IMR-90 (cell line): ENCODE data around the gene ZNF608. TPM values are rescaled to one million over a fixed set of nuclear protein-coding genes. Genes with fewer than 3 reads are reported as not detected.

Source experiments
- ATAC-seq: fragments of 200-7000 bp; cut with Tn5 transposase; 2 replicates; pipeline ENCODE4 v1.9.1; 2020; ENCODE audit warnings: low read depth, mild to moderate bottlenecking, moderate library complexity
- BruUV-seq: library from RNA; stranded (reverse); fragments of 400-500 nt; replicated peaks from 2 replicates; lab custom pipeline; 2021; lab: Mats Ljungman, UMichigan
- CTCF ChIA-PET: fragments of 300-600 bp; formaldehyde crosslinking; extraction: SDS; loops from one replicate; lab custom pipeline; 2021; ENCODE audit warnings: antibody characterized with exemption; lab: Yijun Ruan, JAX
- POLR2A ChIA-PET: fragments of 300-600 bp; sonication (Branson Sonifier 250); formaldehyde crosslinking; loops from one replicate; lab custom pipeline; 2022; ENCODE audit warnings: antibody characterized with exemption; ENCODE audit not compliant: unreplicated experiment; lab: Charles Lee
- DNase-seq: peaks from one replicate; pipeline ENCODE4 v3.0.0; 2013
- H2AFZ ChIP-seq: replicated peaks from 2 replicates; pipeline ENCODE3; 2013; ENCODE audit warnings: low read length, mild to moderate bottlenecking; ENCODE audit not compliant: poor library complexity
- H2AK5ac ChIP-seq: 2 replicates; pipeline ENCODE4 v1.6.1; 2013; ENCODE audit warnings: low read depth, low read length, inconsistent platforms
- H2AK9ac ChIP-seq: replicated peaks from 2 replicates; pipeline ENCODE3; 2013; ENCODE audit warnings: mild to moderate bottlenecking, low read depth, low read length, moderate library complexity; ENCODE audit not compliant: poor library complexity
- H2BK120ac ChIP-seq: 2 replicates; pipeline ENCODE4 v1.6.1; 2013; ENCODE audit warnings: low read depth, low read length, inconsistent platforms
- H2BK15ac ChIP-seq: 3 replicates; pipeline ENCODE4 v1.6.1; 2013; ENCODE audit warnings: low read depth, low read length, inconsistent platforms
- H2BK20ac ChIP-seq: 2 replicates; pipeline ENCODE4 v1.6.1; 2013; ENCODE audit warnings: low read depth, mild to moderate bottlenecking, inconsistent platforms, low read length, moderate library complexity
- H2BK5ac ChIP-seq: 2 replicates; pipeline ENCODE4 v1.6.1; 2013; ENCODE audit warnings: mild to moderate bottlenecking, low read depth, low read length, inconsistent platforms; ENCODE audit not compliant: poor library complexity, severe bottlenecking
- H3K14ac ChIP-seq: replicated peaks from 2 replicates; pipeline ENCODE4 v1.6.1; 2013; ENCODE audit warnings: low read depth, low read length, inconsistent platforms
- H3K18ac ChIP-seq: 2 replicates; pipeline ENCODE4 v1.6.1; 2013; ENCODE audit warnings: low read depth, low read length, control low read depth
- H3K23ac ChIP-seq: 2 replicates; pipeline ENCODE4 v1.6.1; 2013; ENCODE audit warnings: low read depth, low read length, inconsistent platforms
- H3K27ac ChIP-seq: 2 replicates; pipeline ENCODE4 v1.5.1; 2013; ENCODE audit warnings: mild to moderate bottlenecking, control low read depth, low read length; ENCODE audit not compliant: insufficient read depth
- H3K27me3 ChIP-seq: 2 replicates; pipeline ENCODE4 v1.6.1; 2013; ENCODE audit warnings: low read length; ENCODE audit not compliant: control insufficient read depth, insufficient read depth
- H3K36me3 ChIP-seq: 2 replicates; pipeline ENCODE4 v1.6.1; 2013; ENCODE audit warnings: low read length, mixed read lengths; ENCODE audit not compliant: control insufficient read depth, insufficient read depth
- H3K4ac ChIP-seq: 2 replicates; pipeline ENCODE4 v1.6.1; 2013; ENCODE audit warnings: low read depth, low read length, inconsistent platforms
- H3K4me1 ChIP-seq: 2 replicates; pipeline ENCODE4 v1.6.1; 2013; ENCODE audit warnings: low read length, mixed read lengths; ENCODE audit not compliant: control insufficient read depth, insufficient read depth
- H3K4me2 ChIP-seq: 2 replicates; pipeline ENCODE4 v1.6.1; 2013; ENCODE audit warnings: low read depth, mild to moderate bottlenecking, control low read depth, low read length, moderate library complexity
- H3K4me3 ChIP-seq: 2 replicates; pipeline ENCODE4 v1.5.1; 2013; ENCODE audit warnings: low read depth, mild to moderate bottlenecking, control low read depth, low read length, moderate library complexity; ENCODE audit not compliant: insufficient read depth
- H3K56ac ChIP-seq: 2 replicates; pipeline ENCODE4 v1.6.1; 2013; ENCODE audit warnings: low read length, inconsistent platforms; ENCODE audit not compliant: insufficient read depth; ENCODE audit errors: extremely low read depth
- H3K79me1 ChIP-seq, 2 experiments: 2 replicates each; pipeline ENCODE4 v1.6.1; 2013; ENCODE audit warnings: low read length in 2 of 2, inconsistent platforms in 1 of 2, low read depth in 1 of 2
- H3K9ac ChIP-seq: 2 replicates; pipeline ENCODE4 v1.6.1; 2013; ENCODE audit warnings: low read depth, low read length, control low read depth
- H3K9me1 ChIP-seq: 2 replicates; pipeline ENCODE4 v1.6.1; 2013; ENCODE audit warnings: low read length, inconsistent platforms; ENCODE audit not compliant: insufficient read depth
- H3K9me3 ChIP-seq: 2 replicates; pipeline ENCODE4 v1.6.1; 2013; ENCODE audit warnings: low read length; ENCODE audit not compliant: control insufficient read depth, insufficient read depth
- H4K20me1 ChIP-seq: 2 replicates; pipeline ENCODE4 v1.6.1; 2013; ENCODE audit warnings: low read length, inconsistent platforms; ENCODE audit not compliant: insufficient read depth
- H4K5ac ChIP-seq: 2 replicates; pipeline ENCODE4 v1.6.1; 2013; ENCODE audit warnings: mild to moderate bottlenecking, low read depth, low read length, control low read depth
- H4K8ac ChIP-seq, 2 experiments: 2 replicates each; pipeline ENCODE4 v1.6.1; 2013; ENCODE audit warnings: low read depth in 2 of 2, low read length in 2 of 2, control low read depth in 1 of 2, inconsistent platforms in 1 of 2
- H4K91ac ChIP-seq: 2 replicates; pipeline ENCODE4 v1.6.1; 2013; ENCODE audit warnings: low read depth, low read length, inconsistent platforms; ENCODE audit not compliant: insufficient read depth
- CEBPB ChIP-seq: IDR thresholded peaks from 2 replicates; pipeline ENCODE4 v1.6.1; 2012; ENCODE audit warnings: low read depth, low read length, improper control_type of control experiment
- RFX5 ChIP-seq: IDR thresholded peaks from 2 replicates; pipeline ENCODE4 v1.8.0; 2012; ENCODE audit warnings: low read depth, mild to moderate bottlenecking, low read length, moderate library complexity
- WGBS, 2 experiments: methylation state at CpG; one replicate each; pipeline versions ENCODE4 v1.1.5 to v1.1.7; 2013; ENCODE audit warnings: missing lambda C conversion rate in 2 of 2; ENCODE audit not compliant: insufficient read length in 1 of 2; ENCODE audit errors: extremely low coverage in 2 of 2; 5-methylcytosine and 5-hydroxymethylcytosine counted together
- dilution Hi-C: fragments of 300-500 bp; cut with HindIII; formaldehyde crosslinking; loops from one replicate; pipeline ENCODE4 v1.14.3; 2018; ENCODE audit warnings: low sequenced_read_pairs; ENCODE audit not compliant: unreplicated experiment
- in situ Hi-C: fragments of 300-500 bp; cut with MboI; formaldehyde crosslinking; loops from 3 replicates; pipeline ENCODE4 v1.14.3; 2019; ENCODE audit warnings: low sequenced_read_pairs, inconsistent platforms, mixed read lengths
- intact Hi-C: fragments of 100-400 bp; cut with micrococcal nuclease; formaldehyde crosslinking; loops from 2 replicates; pipeline ENCODE4 v1.10.0; 2022
- polyA plus RNA-seq, 3 experiments: library from polyadenylated mRNA; depleted of rRNA; stranded (reverse); fragments of >200 nt; gene quantifications; 2 replicates each; pipeline ENCODE4 v1.2.3, GENCODE V29; 2012; ENCODE audit warnings: low replicate concordance in 1 of 3
- total RNA-seq: library from RNA; depleted of rRNA; stranded (reverse); fragments of >200 nt; gene quantifications from 2 replicates; pipeline ENCODE4 v1.2.3, GENCODE V29; 2012

The ZNF608 gene
- total and polyA plus RNA-seq, 2 of the 4 experiments (the other 2 are of a cell fraction) = 9.8 to 15.1 TPM

- no peak overlapping the region for H3K14ac ChIP-seq
- dilution Hi-C loops (no loop called here), in situ Hi-C loops (no loop called here), intact Hi-C loops (no loop called here)
- no peaks in the 10 kb centered on the region for H3K36me3 ChIP-seq
- CTCF ChIA-PET = interaction anchor here (1.1 kb wide), 1 partner anchor 304 kb away, joined by 3 read pairs; no protein-coding TSS in a partner anchor
- no peak overlapping the region for H3K18ac ChIP-seq
- no TSS peak for BruUV-seq
- no peak overlapping the region for H3K4me2 ChIP-seq
- DNase-seq (peak; percentile 16), ATAC-seq (no peak)
- no peak overlapping the region for H3K56ac ChIP-seq
- no peak overlapping the region for H2BK120ac ChIP-seq
- TF ChIP-seq RFX5 (no peak), CEBPB (peak; percentile 55)
- no peak overlapping the region for H3K4ac ChIP-seq
- no peak overlapping the region for H3K23ac ChIP-seq
- H2AK5ac ChIP-seq = no peak overlapping the region
- H2AFZ ChIP-seq = no peak overlapping the region
- no peak overlapping the region for H2BK5ac ChIP-seq
- H3K9me1 ChIP-seq = no peaks in the 10 kb centered on the region
- no peak overlapping the region for H2AK9ac ChIP-seq
- POLR2A ChIA-PET = no interaction called here
- no peaks in the 10 kb centered on the region for H3K4me1 ChIP-seq
- no peak overlapping the region for H2BK15ac ChIP-seq
- H3K79me1 ChIP-seq = no peaks in the 10 kb centered on the region
- H4K8ac ChIP-seq = no peak overlapping the region
- no peak overlapping the region for H4K91ac ChIP-seq
- no CpG with 5 or more reads among the region's 2 CpGs for WGBS, 2 experiments
- no peaks in the 10 kb centered on the region for H3K9me3 ChIP-seq
- no peaks in the 10 kb centered on the region for H4K20me1 ChIP-seq
- H2BK20ac ChIP-seq = no peak overlapping the region
- 0 out of 2 replicates have a peak, but pooled peaks cover 2% of the 10 kb centered on the region for H3K27me3 ChIP-seq
- no peak overlapping the region for H4K5ac ChIP-seq
- no peak overlapping the region for H3K9ac ChIP-seq
- no peak overlapping the region for H3K4me3 ChIP-seq
- no peak overlapping the region for H3K27ac ChIP-seq
Observed at GRCh38 chr5:124783794-124784193, 37.4 kb upstream of the ZNF608 start.
